ENCODE measurements around the gene RSPO4.

GRCh38 chr20:1010659-1011058, 8.5 kb upstream of the RSPO4 start:
- TF ChIP-seq CTCF (conservative IDR thresholded peaks at IDR 0.05; ENCODE audit: low read depth in 2 of 2) (no peak), REST (IDR thresholded peaks at IDR 0.05; ENCODE audit: unreplicated experiment) (no peak), EZH2 (IDR thresholded peaks at IDR 0.05; ENCODE audit: low read depth, unreplicated experiment) (no peak), POLR2AphosphoS5 (IDR thresholded peaks at IDR 0.05; ENCODE audit: low read depth) (no peak), ZNF331 (CRISPR knock-in tag; IDR thresholded peaks at IDR 0.05; ENCODE audit: low read depth) (no peak), EZH2phosphoT487 (IDR thresholded peaks at IDR 0.05; ENCODE audit: unreplicated experiment) (no peak), NANOG (IDR thresholded peaks at IDR 0.05; ENCODE audit: borderline replicate concordance) (no peak), ETS1 (IDR thresholded peaks at IDR 0.05) (no peak), CREB1 (CRISPR knock-in tag; IDR thresholded peaks at IDR 0.05; ENCODE audit: low read depth) (no peak), STAT1 (IDR thresholded peaks at IDR 0.05; ENCODE audit: unreplicated experiment) (no peak), JUNB (IDR thresholded peaks at IDR 0.05; ENCODE audit: unreplicated experiment) (no peak), ZNF114 (CRISPR knock-in tag; IDR thresholded peaks at IDR 0.05) (no peak)

Data from GM23338 (cell line).